ENCODE data around the gene USP54. TPM values are rescaled to one million over a fixed set of nuclear protein-coding genes. Genes with fewer than 3 reads are reported as not detected.
"Not testable (repeated sequence)": the region's sequence is repeated elsewhere in the genome, so short reads cannot be mapped to it uniquely, and the experiment has no call there.

Gene USP54
- total RNA-seq, 1 experiment from 2014 or later: 35.9 TPM

GRCh38 chr10:73585327-73585726 lies 5.8 kb downstream of the USP54 start:
- Histone ChIP-seq H3K9me3 (ENCODE audit: low read depth, low read length, poor library complexity, severe bottlenecking) (no peaks in the 10 kb centered on the region), H3K36me3 (ENCODE audit: insufficient read depth, low read length, poor library complexity, severe bottlenecking) (no peaks in the 10 kb centered on the region), H3K4me3 (ENCODE audit: low read depth, low read length, poor library complexity, severe bottlenecking) (no peak overlapping the region), H3K27me3 (replicated peaks; ENCODE audit: insufficient read depth, low read depth, low read length, poor library complexity) (no peaks in the 10 kb centered on the region), H3K4me1 (ENCODE audit: insufficient read depth, low read length, poor library complexity, severe bottlenecking) (peaks cover 21% of the 10 kb centered on the region), H3K27ac (ENCODE audit: low read depth, low read length, poor library complexity, severe bottlenecking) (no peak overlapping the region)
- CTCF ChIA-PET: no interaction called here
- no peak for TF ChIP-seq EZH2 (IDR thresholded peaks at IDR 0.05; ENCODE audit: borderline replicate concordance, low read depth, low read length, poor library complexity, severe bottlenecking)
- TF ChIP-seq CTCF (conservative IDR thresholded peaks at IDR 0.05; ENCODE audit: low read depth, low read length): no peak
- DNase-seq (ENCODE audit: low spot score): no peak
- no TSS peak for BruUV-seq (replicated peaks)
- POLR2A ChIA-PET (ENCODE audit: low non-redundant PET): no interaction called here
- intact Hi-C loops (cut with micrococcal nuclease; ENCODE audit: unreplicated experiment): no loop called here

- no peak for DNase-seq (ENCODE audit: low spot score)
- BruUV-seq (replicated peaks): no TSS peak
- ChIA-PET CTCF (no interaction called here), POLR2A (ENCODE audit: low non-redundant PET) (no interaction called here)
- Histone ChIP-seq H3K36me3 (ENCODE audit: insufficient read depth, low read length, poor library complexity, severe bottlenecking) (no peaks in the 10 kb centered on the region), H3K4me3 (ENCODE audit: low read depth, low read length, poor library complexity, severe bottlenecking) (no peak overlapping the region), H3K4me1 (ENCODE audit: insufficient read depth, low read length, poor library complexity, severe bottlenecking) (peaks cover 20% of the 10 kb centered on the region), H3K9me3 (ENCODE audit: low read depth, low read length, poor library complexity, severe bottlenecking) (no peaks in the 10 kb centered on the region), H3K27ac (ENCODE audit: low read depth, low read length, poor library complexity, severe bottlenecking) (no peak overlapping the region), H3K27me3 (replicated peaks; ENCODE audit: insufficient read depth, low read depth, low read length, poor library complexity) (no peaks in the 10 kb centered on the region)
- TF ChIP-seq CTCF (conservative IDR thresholded peaks at IDR 0.05; ENCODE audit: low read depth, low read length) (no peak), EZH2 (IDR thresholded peaks at IDR 0.05; ENCODE audit: borderline replicate concordance, low read depth, low read length, poor library complexity, severe bottlenecking) (no peak)
- intact Hi-C loops (cut with micrococcal nuclease; ENCODE audit: unreplicated experiment): no loop called here
These were observed 6.4 kb downstream of the USP54 start for GRCh38 chr10:73584737-73585136.

GRCh38 chr10:73581918-73582317 lies 9.2 kb downstream of the USP54 start:
- Histone ChIP-seq H3K9me3 (ENCODE audit: low read depth, low read length, poor library complexity, severe bottlenecking) (no peaks in the 10 kb centered on the region), H3K4me1 (ENCODE audit: insufficient read depth, low read length, poor library complexity, severe bottlenecking) (peaks cover 10% of the 10 kb centered on the region), H3K4me3 (ENCODE audit: low read depth, low read length, poor library complexity, severe bottlenecking) (no peak overlapping the region), H3K27ac (ENCODE audit: low read depth, low read length, poor library complexity, severe bottlenecking) (no peak overlapping the region), H3K36me3 (ENCODE audit: insufficient read depth, low read length, poor library complexity, severe bottlenecking) (no peaks in the 10 kb centered on the region), H3K27me3 (replicated peaks; ENCODE audit: insufficient read depth, low read depth, low read length, poor library complexity) (no peaks in the 10 kb centered on the region)
- no peak for TF ChIP-seq CTCF (conservative IDR thresholded peaks at IDR 0.05; ENCODE audit: low read depth, low read length)
- TF ChIP-seq EZH2 (IDR thresholded peaks at IDR 0.05; ENCODE audit: borderline replicate concordance, low read depth, low read length, poor library complexity, severe bottlenecking): no peak
- DNase-seq (ENCODE audit: low spot score): no peak
- intact Hi-C loops (cut with micrococcal nuclease; ENCODE audit: unreplicated experiment): no loop called here
- POLR2A ChIA-PET (ENCODE audit: low non-redundant PET): no interaction called here
- no TSS peak for BruUV-seq (replicated peaks)
- CTCF ChIA-PET: no interaction called here

GRCh38 chr10:73578927-73579326 lies 12.2 kb downstream of the USP54 start:
- BruUV-seq (replicated peaks); CTCF ChIA-PET: not testable (repeated sequence)

More at GRCh38 chr10:73578927-73579326, 12.2 kb downstream of the USP54 start:
- POLR2A ChIA-PET (ENCODE audit: low non-redundant PET); DNase-seq (ENCODE audit: low spot score); H3K4me1 ChIP-seq (ENCODE audit: insufficient read depth, low read length, poor library complexity, severe bottlenecking); intact Hi-C loops (cut with micrococcal nuclease; ENCODE audit: unreplicated experiment); H3K27ac ChIP-seq (ENCODE audit: low read depth, low read length, poor library complexity, severe bottlenecking); H3K27me3 ChIP-seq (replicated peaks; ENCODE audit: insufficient read depth, low read depth, low read length, poor library complexity); H3K4me3 ChIP-seq (ENCODE audit: low read depth, low read length, poor library complexity, severe bottlenecking); H3K9me3 ChIP-seq (ENCODE audit: low read depth, low read length, poor library complexity, severe bottlenecking); H3K36me3 ChIP-seq (ENCODE audit: insufficient read depth, low read length, poor library complexity, severe bottlenecking): not testable (repeated sequence)

Data from A673 (cell line).